GM15510 (cell line): Measurements from ENCODE around the gene PLA2G4D.

Source experiments
- POLR2A ChIP-seq: IDR thresholded peaks from 3 replicates; pipeline ENCODE4 v1.6.1; 2011; ENCODE audit warnings: borderline replicate concordance; ENCODE audit not compliant: insufficient read length; ENCODE audit errors: extremely low read depth

PLA2G4D gene, protein sequence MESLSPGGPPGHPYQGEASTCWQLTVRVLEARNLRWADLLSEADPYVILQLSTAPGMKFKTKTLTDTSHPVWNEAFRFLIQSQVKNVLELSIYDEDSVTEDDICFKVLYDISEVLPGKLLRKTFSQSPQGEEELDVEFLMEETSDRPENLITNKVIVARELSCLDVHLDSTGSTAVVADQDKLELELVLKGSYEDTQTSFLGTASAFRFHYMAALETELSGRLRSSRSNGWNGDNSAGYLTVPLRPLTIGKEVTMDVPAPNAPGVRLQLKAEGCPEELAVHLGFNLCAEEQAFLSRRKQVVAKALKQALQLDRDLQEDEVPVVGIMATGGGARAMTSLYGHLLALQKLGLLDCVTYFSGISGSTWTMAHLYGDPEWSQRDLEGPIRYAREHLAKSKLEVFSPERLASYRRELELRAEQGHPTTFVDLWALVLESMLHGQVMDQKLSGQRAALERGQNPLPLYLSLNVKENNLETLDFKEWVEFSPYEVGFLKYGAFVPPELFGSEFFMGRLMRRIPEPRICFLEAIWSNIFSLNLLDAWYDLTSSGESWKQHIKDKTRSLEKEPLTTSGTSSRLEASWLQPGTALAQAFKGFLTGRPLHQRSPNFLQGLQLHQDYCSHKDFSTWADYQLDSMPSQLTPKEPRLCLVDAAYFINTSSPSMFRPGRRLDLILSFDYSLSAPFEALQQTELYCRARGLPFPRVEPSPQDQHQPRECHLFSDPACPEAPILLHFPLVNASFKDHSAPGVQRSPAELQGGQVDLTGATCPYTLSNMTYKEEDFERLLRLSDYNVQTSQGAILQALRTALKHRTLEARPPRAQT

DNA sequence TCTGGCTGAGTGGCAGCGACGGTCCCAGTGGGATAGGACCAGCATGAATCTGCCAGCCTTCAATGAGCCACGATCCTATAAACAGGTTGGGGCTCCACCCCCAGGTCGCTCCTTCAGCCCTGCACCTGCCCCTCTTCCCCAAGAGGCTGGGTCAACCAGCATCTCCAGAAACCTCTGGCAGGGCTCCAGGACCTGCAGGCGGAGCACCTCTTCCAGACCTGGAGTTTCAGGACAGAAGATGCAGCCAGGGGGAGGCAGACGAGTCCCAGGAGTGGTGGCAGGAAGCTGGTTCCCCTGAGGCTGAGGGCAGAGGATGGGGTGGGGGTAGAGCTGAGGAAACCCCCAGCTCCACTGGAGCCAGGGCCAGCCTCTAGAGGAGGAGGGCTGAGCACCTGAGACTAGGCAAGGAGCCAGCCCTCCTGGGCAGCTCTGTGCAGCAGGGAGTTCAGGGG is at the start of gene PLA2G4D:
TSS of gene PLA2G4D (minus strand) at position 51 of the 452 bp plus-strand sequence. CDS start 103 bp downstream, outside the sequence.
- TF ChIP-seq POLR2A: no peak

- TF ChIP-seq POLR2A: no peak
Measured at GRCh38 chr15:42143356-42143755, 49.0 kb upstream of the PLA2G4D start.

DNA sequence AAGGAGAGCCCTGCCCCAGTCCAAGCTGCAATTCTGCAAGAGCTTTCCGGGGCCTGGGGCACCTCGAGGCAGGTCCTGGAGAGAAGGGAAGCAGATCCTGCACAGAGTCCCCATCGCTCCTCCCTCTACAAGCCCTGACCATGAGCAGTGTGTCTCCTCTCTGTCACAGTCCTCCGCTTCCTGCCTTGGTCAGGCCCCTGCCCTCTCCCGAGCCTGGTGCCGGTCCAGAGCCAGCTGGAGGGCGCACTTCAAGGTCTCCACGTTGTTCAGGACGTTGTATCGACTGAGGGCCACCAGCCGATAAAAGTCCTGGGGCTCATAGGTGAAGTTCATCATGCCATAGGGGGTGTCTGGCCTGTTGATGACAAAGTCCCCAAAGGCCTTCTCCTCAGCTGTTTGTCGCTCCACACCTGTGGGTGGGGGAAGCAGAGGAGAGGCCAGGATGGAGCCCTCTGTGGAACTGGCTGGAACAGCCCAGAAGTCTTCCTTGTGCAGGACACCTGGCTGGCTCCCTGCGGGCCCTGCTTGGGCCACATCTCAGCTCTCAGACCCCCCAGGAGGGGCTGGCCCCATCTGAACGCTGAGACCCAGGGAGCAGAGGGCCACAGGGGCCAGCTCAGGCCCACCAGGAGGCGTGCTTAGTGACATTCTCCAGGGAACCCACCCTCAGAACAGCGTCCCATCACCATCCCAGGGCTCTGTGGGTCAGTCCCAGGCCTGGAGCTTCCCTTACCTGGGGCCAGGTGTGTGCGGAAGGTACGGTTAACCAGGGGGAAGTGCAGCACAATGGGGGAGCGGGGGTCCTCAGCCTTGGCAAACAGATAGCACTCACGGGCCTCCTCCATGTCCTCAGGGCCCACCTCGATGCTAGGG is 47.7 kb upstream of the PLA2G4D start:
- no peak for TF ChIP-seq POLR2A

DNA sequence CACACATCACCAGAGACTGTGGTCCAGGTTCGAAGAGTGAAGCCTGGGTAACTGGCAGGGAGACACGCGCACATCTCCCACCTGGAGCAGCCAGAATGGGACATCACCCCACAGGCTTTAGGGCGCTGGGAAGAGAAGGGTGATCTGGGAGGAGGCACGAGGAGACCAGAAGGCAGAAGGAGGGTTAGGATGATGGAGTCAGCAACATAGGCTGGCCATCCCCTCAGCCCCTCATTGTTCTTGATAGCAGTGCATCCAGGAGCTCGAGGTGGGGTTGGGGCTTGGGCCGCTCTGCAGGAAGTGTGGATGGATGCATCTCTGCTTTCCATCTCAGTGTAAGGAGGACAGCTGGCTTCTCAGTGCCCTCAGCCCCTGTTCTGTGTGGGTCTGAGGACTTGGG is 46.9 kb upstream of the PLA2G4D start:
- TF ChIP-seq POLR2A: no peak

GRCh38 chr15:42140383-42141070 is 46.2 kb upstream of the PLA2G4D start:
- no peak for TF ChIP-seq POLR2A

- no peak for TF ChIP-seq POLR2A
Measured at GRCh38 chr15:42139596-42139995, 45.2 kb upstream of the PLA2G4D start.

DNA sequence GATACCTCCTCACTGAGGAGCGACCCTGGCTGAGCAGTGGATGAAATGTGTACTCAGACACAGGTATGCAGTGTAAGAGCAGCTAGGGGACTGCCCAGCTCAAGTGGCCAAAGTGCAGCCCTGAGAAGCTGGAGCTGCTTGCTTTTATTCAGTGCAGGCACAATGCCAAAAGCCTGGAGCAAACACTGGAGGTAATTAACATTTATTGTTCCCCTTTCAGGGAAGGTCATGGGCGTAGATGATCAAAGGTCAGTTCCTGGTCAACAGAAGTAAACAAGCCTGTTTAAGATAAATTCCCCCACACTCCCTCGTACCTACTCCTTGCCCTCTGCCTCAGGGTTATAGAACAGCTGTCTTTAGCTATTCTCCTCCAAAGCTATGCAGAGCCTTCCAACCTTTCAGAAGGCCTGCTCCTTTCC is 44.6 kb upstream of the PLA2G4D start:
- TF ChIP-seq POLR2A: no peak

GRCh38 chr15:42138411-42138810 is 44.0 kb upstream of the PLA2G4D start:
- no peak for TF ChIP-seq POLR2A

DNA sequence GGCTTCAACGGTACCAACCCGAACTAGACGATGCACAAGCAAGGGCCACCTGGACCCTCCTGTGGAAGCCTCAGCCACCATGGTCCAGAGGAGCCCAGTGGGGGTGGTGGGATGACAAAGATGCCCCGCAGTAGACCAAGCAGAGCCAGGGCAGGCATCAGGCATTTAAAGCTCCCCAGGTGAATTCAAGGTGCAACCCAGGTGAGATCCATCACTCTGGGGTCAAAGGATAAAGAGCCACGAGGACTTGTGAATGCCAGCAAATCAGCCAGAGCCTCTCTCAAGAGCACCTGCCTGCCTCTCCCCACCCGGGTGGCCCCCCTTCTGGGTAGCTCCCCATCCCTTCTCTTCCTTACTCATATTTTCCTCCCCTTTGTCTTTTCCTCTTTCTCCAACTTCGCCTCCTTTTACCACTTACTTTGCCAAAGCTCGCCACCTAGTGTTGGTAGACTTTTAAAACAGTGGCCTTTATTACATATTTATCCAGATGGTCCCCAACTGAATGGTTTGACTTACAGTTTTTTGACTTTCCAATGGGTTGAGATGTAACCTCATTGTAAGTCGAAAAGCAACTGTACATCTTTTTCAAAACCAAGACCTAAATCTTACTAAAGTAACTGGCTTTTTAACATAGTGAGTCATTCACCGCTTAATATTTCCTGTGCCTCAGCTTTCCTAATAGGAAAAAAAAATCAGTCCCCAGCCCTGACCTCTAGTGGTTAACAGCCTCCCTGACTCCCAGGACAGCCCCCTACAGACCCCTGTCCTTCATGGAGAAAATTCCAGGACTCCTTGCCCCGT is 43.3 kb upstream of the PLA2G4D start:
- TF ChIP-seq POLR2A: no peak

DNA sequence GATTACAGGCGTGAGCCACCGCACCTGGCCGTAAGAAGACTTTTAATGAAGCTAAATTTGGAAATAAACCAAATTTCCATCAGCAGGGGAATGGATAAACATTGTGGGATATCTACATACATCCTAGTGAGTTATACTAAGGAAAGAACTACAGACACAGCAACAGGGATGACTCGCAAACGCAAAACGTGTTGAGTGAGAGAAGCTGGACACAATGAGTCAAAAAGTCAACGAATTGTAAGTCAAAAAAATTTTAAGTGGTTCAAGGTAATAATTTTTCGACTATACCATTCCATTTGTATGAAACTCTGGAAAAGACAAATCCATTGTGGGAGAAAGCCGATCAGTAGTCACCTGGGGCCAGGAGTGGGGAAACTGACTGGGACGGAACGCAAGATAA is 42.2 kb upstream of the PLA2G4D start:
- no peak for TF ChIP-seq POLR2A

DNA sequence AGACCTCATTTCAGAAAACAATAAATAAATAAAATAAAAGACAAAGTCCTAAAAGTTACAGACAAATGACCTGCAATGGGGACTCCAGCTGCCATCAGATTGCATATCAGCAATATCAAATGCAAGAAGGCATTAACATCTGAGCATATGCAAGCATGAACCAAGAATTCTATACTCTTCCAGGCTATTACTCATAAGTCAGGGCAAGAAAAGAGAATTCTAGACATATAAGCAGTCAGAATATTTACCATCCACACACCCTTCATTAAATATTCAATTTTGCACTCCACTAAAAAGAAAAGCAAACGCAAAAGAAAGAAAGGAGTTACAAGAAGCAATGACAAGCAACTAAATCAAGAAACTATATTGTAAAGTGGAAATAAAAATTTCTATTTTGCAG is 41.0 kb upstream of the PLA2G4D start:
- no peak for TF ChIP-seq POLR2A

DNA sequence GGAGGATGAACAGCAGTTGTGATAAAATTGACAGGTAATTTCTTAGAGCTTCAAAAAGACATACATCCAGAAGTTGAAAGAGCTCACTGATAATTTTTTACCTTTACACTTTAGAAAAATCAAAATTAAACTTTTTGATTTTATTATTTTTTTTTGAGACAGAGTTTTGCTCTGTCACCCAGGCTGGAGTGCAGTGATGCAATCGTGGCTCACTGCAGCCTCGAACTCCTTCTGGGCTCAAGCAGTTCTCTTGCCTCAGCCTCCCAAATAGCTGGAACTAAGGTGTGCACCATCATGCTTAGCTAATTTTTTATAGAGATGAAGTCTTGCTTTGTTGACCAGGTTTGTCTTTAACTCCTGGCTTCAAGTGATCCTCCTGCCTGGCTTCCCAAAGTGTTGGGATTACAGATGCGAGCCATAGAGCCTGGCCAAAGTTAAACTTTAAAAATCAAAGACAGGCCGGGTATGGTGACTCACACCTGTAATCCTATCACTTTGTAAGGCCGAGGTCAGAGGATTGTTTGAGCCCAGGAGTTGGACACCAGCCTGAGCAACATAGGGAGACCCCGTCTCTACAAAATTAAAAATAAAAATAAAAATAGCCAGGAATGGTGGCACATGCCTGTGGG is 40.4 kb upstream of the PLA2G4D start:
- no peak for TF ChIP-seq POLR2A
